ENCODE results near the gene TTYH2. TPM values are rescaled to one million over a fixed set of nuclear protein-coding genes. Genes with fewer than 3 reads are reported as not detected.

Gene TTYH2
- polyA plus RNA-seq, 1 of the 3 experiments (the other 2 are of a cell fraction) = 16.1 TPM

GRCh38 chr17:74243013-74243755 lies 29.8 kb downstream of the TTYH2 start (continued):
- TF ChIP-seq REST (IDR thresholded peaks at IDR 0.05; ENCODE audit: low read depth, low read length) (no peak), EZH2phosphoT487 (IDR thresholded peaks at IDR 0.05; ENCODE audit: borderline replicate concordance, low read depth) (no peak), PBX3 (IDR thresholded peaks at IDR 0.05) (no peak), FOSL2 (IDR thresholded peaks at IDR 0.05; ENCODE audit: borderline replicate concordance, low read depth) (no peak), MXI1 (IDR thresholded peaks at IDR 0.05; ENCODE audit: low read depth, low read length) (peak; percentile 25; the same call in 1 of the 2 replicates)

GRCh38 chr17:74244128-74244527 lies 30.8 kb downstream of the TTYH2 start:
- POLR2A ChIA-PET = interaction anchor here (0.8 to 2.0 kb wide), 3 partner anchors 13 to 40 kb away, joined by 3 to 6 read pairs (median 5); partner anchors contain the start of gene TTYH2
- WGBS (ENCODE audit: low lambda C conversion rate) = 94% methylated on average over 8 of the region's 10 CpGs
- Histone ChIP-seq H3K4me3 (ENCODE audit: low read depth in 2 of 2, low read length in 1 of 2) (no peak overlapping the region), H3K9me3 (no peaks in the 10 kb centered on the region), H3K4me2 (no peak overlapping the region), H3K27me3 (ENCODE audit: insufficient read depth) (no peaks in the 10 kb centered on the region), H3K36me3 (replicated peaks in 1 of 2; ENCODE audit: control insufficient read depth in 1 of 2, insufficient read depth in 2 of 2, low read length in 1 of 2) (no peaks in the 10 kb centered on the region), H3K9ac (no peak overlapping the region), H3K9me2 (no peaks in the 10 kb centered on the region), H4K20me1 (ENCODE audit: insufficient read depth) (no peaks in the 10 kb centered on the region), H3K79me2 (ENCODE audit: insufficient read depth) (no peaks in the 10 kb centered on the region), H2AFZ (ENCODE audit: low read depth) (no peak overlapping the region), H3K27ac (ENCODE audit: low read depth in 2 of 2, low read length in 1 of 2) (peak overlapping the region in 1 of 2 experiments; percentile 90; a peak in 2 of 4 replicates), H3F3A (replicated peaks; ENCODE audit: insufficient read depth) (no peaks in the 10 kb centered on the region), H3K4me1 (ENCODE audit: control insufficient read depth in 1 of 2, insufficient read depth in 2 of 2, low read depth in 1 of 2, low read length in 1 of 2) (peaks cover 0 to 36% of the 10 kb centered on the region in 2 experiments; a peak in 1 of 4 replicates)
- CTCF ChIA-PET = interaction anchor here (0.8 to 3.7 kb wide), 11 partner anchors 12 to 124 kb away, joined by 3 to 17 read pairs (median 3); no protein-coding TSS in a partner anchor
- no peak for DNase-seq
- TF ChIP-seq EP300 (IDR thresholded peaks at IDR 0.05; ENCODE audit: borderline replicate concordance in 1 of 2, low read depth in 1 of 2, low read length in 1 of 2) (no peak), CTCF (IDR thresholded peaks at IDR 0.05) (no peak), TAF1 (IDR thresholded peaks at IDR 0.05; ENCODE audit: borderline replicate concordance, low read depth, low read length) (no peak), ZBTB33 (IDR thresholded peaks at IDR 0.05; ENCODE audit: borderline replicate concordance, low read depth) (no peak), RCOR1 (IDR thresholded peaks at IDR 0.05; ENCODE audit: low read length) (no peak), TCF12 (IDR thresholded peaks at IDR 0.05) (no peak), ELF1 (IDR thresholded peaks at IDR 0.05) (no peak), JUND (IDR thresholded peaks at IDR 0.05) (no peak), RAD21 (IDR thresholded peaks at IDR 0.05; ENCODE audit: low read length) (no peak), CHD2 (IDR thresholded peaks at IDR 0.05; ENCODE audit: low read length, partially characterized antibody) (no peak)

Data from SK-N-SH (cell line).